Astrocyte (in vitro differentiated cells and primary cell): ENCODE data around the gene HYI.

Source experiments
- EZH2 ChIP-seq: IDR thresholded peaks from 2 replicates; pipeline ENCODE4 v1.6.1; 2012; ENCODE audit warnings: mild to moderate bottlenecking, low read length, inconsistent platforms; ENCODE audit not compliant: insufficient read depth
- TF ChIP-seq, protein P1 (sequence below): IDR thresholded peaks from 2 replicates; pipeline ENCODE4 v1.5.1; 2011; ENCODE audit warnings: low read depth, mild to moderate bottlenecking, inconsistent platforms, low read length, moderate library complexity; ENCODE audit not compliant: insufficient read depth

DNA sequence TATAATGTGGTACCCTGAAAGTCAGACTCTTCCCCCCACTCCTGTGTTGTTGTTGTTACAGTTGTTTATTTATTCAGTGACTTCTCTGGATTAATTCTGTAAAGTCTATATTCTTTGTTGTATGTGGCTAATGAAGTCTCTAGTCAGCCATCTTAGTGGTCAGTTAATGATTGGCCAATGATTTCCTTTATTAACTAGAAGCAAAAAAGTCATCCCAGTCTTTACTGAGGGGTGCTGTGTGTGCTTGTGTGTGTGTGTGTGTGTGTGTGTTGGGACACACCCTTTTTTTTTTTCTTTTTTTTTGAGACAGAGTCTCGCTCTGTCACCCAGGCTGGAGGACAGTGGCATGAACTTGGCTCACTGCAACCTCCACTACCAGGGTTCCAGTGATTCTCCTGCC is 37.3 kb upstream of the HYI start:
- TF ChIP-seq EZH2, result no peak
- TF ChIP-seq, protein P1, sequence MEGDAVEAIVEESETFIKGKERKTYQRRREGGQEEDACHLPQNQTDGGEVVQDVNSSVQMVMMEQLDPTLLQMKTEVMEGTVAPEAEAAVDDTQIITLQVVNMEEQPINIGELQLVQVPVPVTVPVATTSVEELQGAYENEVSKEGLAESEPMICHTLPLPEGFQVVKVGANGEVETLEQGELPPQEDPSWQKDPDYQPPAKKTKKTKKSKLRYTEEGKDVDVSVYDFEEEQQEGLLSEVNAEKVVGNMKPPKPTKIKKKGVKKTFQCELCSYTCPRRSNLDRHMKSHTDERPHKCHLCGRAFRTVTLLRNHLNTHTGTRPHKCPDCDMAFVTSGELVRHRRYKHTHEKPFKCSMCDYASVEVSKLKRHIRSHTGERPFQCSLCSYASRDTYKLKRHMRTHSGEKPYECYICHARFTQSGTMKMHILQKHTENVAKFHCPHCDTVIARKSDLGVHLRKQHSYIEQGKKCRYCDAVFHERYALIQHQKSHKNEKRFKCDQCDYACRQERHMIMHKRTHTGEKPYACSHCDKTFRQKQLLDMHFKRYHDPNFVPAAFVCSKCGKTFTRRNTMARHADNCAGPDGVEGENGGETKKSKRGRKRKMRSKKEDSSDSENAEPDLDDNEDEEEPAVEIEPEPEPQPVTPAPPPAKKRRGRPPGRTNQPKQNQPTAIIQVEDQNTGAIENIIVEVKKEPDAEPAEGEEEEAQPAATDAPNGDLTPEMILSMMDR, result no peak
